ENCODE measurements around the gene NRXN3.
"Not testable (repeated sequence)": the region's sequence is repeated elsewhere in the genome, so short reads cannot be mapped to it uniquely, and the experiment has no call there.

NRXN3 gene

GRCh38 chr14:78567343-78567742 lies 397.2 kb downstream of the NRXN3 start:
- H3K79me2 ChIP-seq (ENCODE audit: control insufficient read depth, insufficient read depth, low read length, unreplicated experiment) = no peaks in the 10 kb centered on the region
- no peak overlapping the region for H3K27ac ChIP-seq (ENCODE audit: low read depth, low read length)
- no peaks in the 10 kb centered on the region for H3K27me3 ChIP-seq (ENCODE audit: insufficient read depth, low read length)
- H3K4me3 ChIP-seq (ENCODE audit: low read depth, low read length) = no peak overlapping the region
- no peak overlapping the region for H2AFZ ChIP-seq (ENCODE audit: low read length, unreplicated experiment)
- H3K36me3 ChIP-seq (ENCODE audit: insufficient read depth, low read length) = no peaks in the 10 kb centered on the region
- no peaks in the 10 kb centered on the region for H3K4me1 ChIP-seq (ENCODE audit: control insufficient read depth, insufficient read depth, low read length, unreplicated experiment)

- not testable (repeated sequence) for H3K27ac ChIP-seq (ENCODE audit: low read depth, low read length); H3K4me1 ChIP-seq (ENCODE audit: control insufficient read depth, insufficient read depth, low read length, unreplicated experiment); H3K79me2 ChIP-seq (ENCODE audit: control insufficient read depth, insufficient read depth, low read length, unreplicated experiment); H3K4me3 ChIP-seq (ENCODE audit: low read depth, low read length); H3K36me3 ChIP-seq (ENCODE audit: insufficient read depth, low read length); H3K27me3 ChIP-seq (ENCODE audit: insufficient read depth, low read length); H2AFZ ChIP-seq (ENCODE audit: low read length, unreplicated experiment)
Observed at GRCh38 chr14:78573736-78574135, 403.6 kb downstream of the NRXN3 start.

- no peak overlapping the region for H3K4me3 ChIP-seq (ENCODE audit: low read depth, low read length)
- H2AFZ ChIP-seq (ENCODE audit: low read length, unreplicated experiment) = no peak overlapping the region
- no peaks in the 10 kb centered on the region for H3K27me3 ChIP-seq (ENCODE audit: insufficient read depth, low read length)
- H3K27ac ChIP-seq (ENCODE audit: low read depth, low read length) = no peak overlapping the region
- no peaks in the 10 kb centered on the region for H3K36me3 ChIP-seq (ENCODE audit: insufficient read depth, low read length)
- no peaks in the 10 kb centered on the region for H3K79me2 ChIP-seq (ENCODE audit: control insufficient read depth, insufficient read depth, low read length, unreplicated experiment)
- H3K4me1 ChIP-seq (ENCODE audit: control insufficient read depth, insufficient read depth, low read length, unreplicated experiment) = no peaks in the 10 kb centered on the region
Observed at GRCh38 chr14:78576437-78577166, 406.4 kb downstream of the NRXN3 start.

GRCh38 chr14:78581229-78581628 lies 411.1 kb downstream of the NRXN3 start:
- Histone ChIP-seq H3K4me1 (ENCODE audit: control insufficient read depth, insufficient read depth, low read length, unreplicated experiment) (no peaks in the 10 kb centered on the region), H3K36me3 (ENCODE audit: insufficient read depth, low read length) (no peaks in the 10 kb centered on the region), H3K27me3 (ENCODE audit: insufficient read depth, low read length) (no peaks in the 10 kb centered on the region; the same call in 1 of the 2 replicates), H3K79me2 (ENCODE audit: control insufficient read depth, insufficient read depth, low read length, unreplicated experiment) (no peaks in the 10 kb centered on the region), H3K4me3 (ENCODE audit: low read depth, low read length) (no peak overlapping the region), H2AFZ (ENCODE audit: low read length, unreplicated experiment) (no peak overlapping the region), H3K27ac (ENCODE audit: low read depth, low read length) (no peak overlapping the region)

GRCh38 chr14:78586681-78587080 lies 416.5 kb downstream of the NRXN3 start:
- no peaks in the 10 kb centered on the region; the same call in 1 of the 2 replicates for H3K27me3 ChIP-seq (ENCODE audit: insufficient read depth, low read length)
- no peak overlapping the region for H2AFZ ChIP-seq (ENCODE audit: low read length, unreplicated experiment)
- no peak overlapping the region for H3K27ac ChIP-seq (ENCODE audit: low read depth, low read length)
- H3K4me3 ChIP-seq (ENCODE audit: low read depth, low read length) = no peak overlapping the region
- no peaks in the 10 kb centered on the region for H3K4me1 ChIP-seq (ENCODE audit: control insufficient read depth, insufficient read depth, low read length, unreplicated experiment)
- no peaks in the 10 kb centered on the region for H3K79me2 ChIP-seq (ENCODE audit: control insufficient read depth, insufficient read depth, low read length, unreplicated experiment)
- H3K36me3 ChIP-seq (ENCODE audit: insufficient read depth, low read length) = no peaks in the 10 kb centered on the region

GRCh38 chr14:78588906-78589305 lies 418.7 kb downstream of the NRXN3 start:
- H3K27me3 ChIP-seq (ENCODE audit: insufficient read depth, low read length) = no peaks in the 10 kb centered on the region
- H2AFZ ChIP-seq (ENCODE audit: low read length, unreplicated experiment) = no peak overlapping the region
- H3K27ac ChIP-seq (ENCODE audit: low read depth, low read length) = no peak overlapping the region

GRCh38 chr14:78592616-78593219 lies 422.5 kb downstream of the NRXN3 start:
- Histone ChIP-seq H3K79me2 (ENCODE audit: control insufficient read depth, insufficient read depth, low read length, unreplicated experiment) (no peaks in the 10 kb centered on the region), H3K4me3 (ENCODE audit: low read depth, low read length) (no peak overlapping the region)

More at GRCh38 chr14:78588906-78589305, 418.7 kb downstream of the NRXN3 start:
- no peaks in the 10 kb centered on the region for H3K79me2 ChIP-seq (ENCODE audit: control insufficient read depth, insufficient read depth, low read length, unreplicated experiment)
- no peaks in the 10 kb centered on the region for H3K4me1 ChIP-seq (ENCODE audit: control insufficient read depth, insufficient read depth, low read length, unreplicated experiment)
- H3K4me3 ChIP-seq (ENCODE audit: low read depth, low read length) = no peak overlapping the region
- no peaks in the 10 kb centered on the region for H3K36me3 ChIP-seq (ENCODE audit: insufficient read depth, low read length)

GRCh38 chr14:78593949-78594348 lies 423.8 kb downstream of the NRXN3 start:
- H3K27me3 ChIP-seq (ENCODE audit: insufficient read depth, low read length) = 0 out of 2 replicates have a peak, but pooled peaks cover under 1% of the 10 kb centered on the region
- no peaks in the 10 kb centered on the region for H3K79me2 ChIP-seq (ENCODE audit: control insufficient read depth, insufficient read depth, low read length, unreplicated experiment)
- no peak overlapping the region for H2AFZ ChIP-seq (ENCODE audit: low read length, unreplicated experiment)
- no peaks in the 10 kb centered on the region for H3K36me3 ChIP-seq (ENCODE audit: insufficient read depth, low read length)
- H3K4me1 ChIP-seq (ENCODE audit: control insufficient read depth, insufficient read depth, low read length, unreplicated experiment) = no peaks in the 10 kb centered on the region
- H3K27ac ChIP-seq (ENCODE audit: low read depth, low read length) = no peak overlapping the region
- H3K4me3 ChIP-seq (ENCODE audit: low read depth, low read length) = no peak overlapping the region

More at GRCh38 chr14:78592616-78593219, 422.5 kb downstream of the NRXN3 start:
- H3K4me1 ChIP-seq (ENCODE audit: control insufficient read depth, insufficient read depth, low read length, unreplicated experiment) = no peaks in the 10 kb centered on the region
- no peak overlapping the region for H2AFZ ChIP-seq (ENCODE audit: low read length, unreplicated experiment)
- no peak overlapping the region for H3K27ac ChIP-seq (ENCODE audit: low read depth, low read length)
- H3K27me3 ChIP-seq (ENCODE audit: insufficient read depth, low read length) = no peaks in the 10 kb centered on the region
- no peaks in the 10 kb centered on the region for H3K36me3 ChIP-seq (ENCODE audit: insufficient read depth, low read length)

GRCh38 chr14:78595797-78596196 lies 425.6 kb downstream of the NRXN3 start:
- Histone ChIP-seq H3K79me2 (ENCODE audit: control insufficient read depth, insufficient read depth, low read length, unreplicated experiment) (no peaks in the 10 kb centered on the region), H2AFZ (ENCODE audit: low read length, unreplicated experiment) (no peak overlapping the region), H3K4me1 (ENCODE audit: control insufficient read depth, insufficient read depth, low read length, unreplicated experiment) (no peaks in the 10 kb centered on the region), H3K36me3 (ENCODE audit: insufficient read depth, low read length) (no peaks in the 10 kb centered on the region), H3K27me3 (ENCODE audit: insufficient read depth, low read length) (peaks cover 16% of the 10 kb centered on the region), H3K27ac (ENCODE audit: low read depth, low read length) (no peak overlapping the region), H3K4me3 (ENCODE audit: low read depth, low read length) (no peak overlapping the region)

- H3K79me2 ChIP-seq (ENCODE audit: control insufficient read depth, insufficient read depth, low read length, unreplicated experiment) = no peaks in the 10 kb centered on the region
- H3K4me3 ChIP-seq (ENCODE audit: low read depth, low read length) = no peak overlapping the region
- no peaks in the 10 kb centered on the region for H3K4me1 ChIP-seq (ENCODE audit: control insufficient read depth, insufficient read depth, low read length, unreplicated experiment)
- no peak overlapping the region for H2AFZ ChIP-seq (ENCODE audit: low read length, unreplicated experiment)
- no peaks in the 10 kb centered on the region for H3K36me3 ChIP-seq (ENCODE audit: insufficient read depth, low read length)
- no peak overlapping the region for H3K27ac ChIP-seq (ENCODE audit: low read depth, low read length)
- H3K27me3 ChIP-seq (ENCODE audit: insufficient read depth, low read length) = peaks cover 17% of the 10 kb centered on the region
Observed at GRCh38 chr14:78598046-78598920, 428.1 kb downstream of the NRXN3 start.

Data from ACC112 (cell line).